Upper lobe of left lung (tissue), 4 donors: Measurements from ENCODE around the gene EXD1.

Experiments used
- POLR2A ChIP-seq, 4 donors: fragments of 450-650 bp; IDR thresholded peaks; one replicate each; pipeline ENCODE4 v1.5.1; 2016 to 2017; ENCODE audit warnings: antibody characterized with exemption in 4 of 4, mild to moderate bottlenecking in 2 of 4
- TF ChIP-seq, protein P1 (sequence below), 6 experiments: fragments of 450-650 bp in 4 of 6; fragments of 200-600 bp in 2 of 6; sonication (generic) in 2 of 6; IDR thresholded peaks; one replicate each; pipeline ENCODE4 v1.5.1; 2016 to 2019; ENCODE audit warnings: antibody characterized with exemption in 6 of 6

DNA sequence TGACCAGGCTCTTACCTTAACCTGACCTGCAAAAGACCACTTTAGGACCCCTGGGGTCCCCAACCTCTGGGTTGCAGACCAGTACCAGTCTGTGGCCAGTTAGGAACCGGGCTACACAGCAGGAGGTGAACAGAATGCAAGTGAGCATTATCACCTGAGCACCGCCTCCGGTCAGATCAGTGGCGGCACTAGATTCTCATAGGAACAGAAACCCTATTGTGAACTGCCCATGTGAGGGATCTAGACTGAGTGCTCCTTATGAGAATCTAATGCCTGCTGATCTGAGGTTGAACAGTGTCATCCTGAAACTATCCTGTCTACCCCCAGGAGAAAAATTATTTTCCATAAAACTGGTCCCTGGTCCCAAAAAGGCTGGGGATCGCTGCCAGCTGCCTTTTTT lies 20.9 kb upstream of the EXD1 start:
- TF ChIP-seq POLR2A (IDR thresholded peaks at IDR 0.05), result no peak
- TF ChIP-seq, protein P1, sequence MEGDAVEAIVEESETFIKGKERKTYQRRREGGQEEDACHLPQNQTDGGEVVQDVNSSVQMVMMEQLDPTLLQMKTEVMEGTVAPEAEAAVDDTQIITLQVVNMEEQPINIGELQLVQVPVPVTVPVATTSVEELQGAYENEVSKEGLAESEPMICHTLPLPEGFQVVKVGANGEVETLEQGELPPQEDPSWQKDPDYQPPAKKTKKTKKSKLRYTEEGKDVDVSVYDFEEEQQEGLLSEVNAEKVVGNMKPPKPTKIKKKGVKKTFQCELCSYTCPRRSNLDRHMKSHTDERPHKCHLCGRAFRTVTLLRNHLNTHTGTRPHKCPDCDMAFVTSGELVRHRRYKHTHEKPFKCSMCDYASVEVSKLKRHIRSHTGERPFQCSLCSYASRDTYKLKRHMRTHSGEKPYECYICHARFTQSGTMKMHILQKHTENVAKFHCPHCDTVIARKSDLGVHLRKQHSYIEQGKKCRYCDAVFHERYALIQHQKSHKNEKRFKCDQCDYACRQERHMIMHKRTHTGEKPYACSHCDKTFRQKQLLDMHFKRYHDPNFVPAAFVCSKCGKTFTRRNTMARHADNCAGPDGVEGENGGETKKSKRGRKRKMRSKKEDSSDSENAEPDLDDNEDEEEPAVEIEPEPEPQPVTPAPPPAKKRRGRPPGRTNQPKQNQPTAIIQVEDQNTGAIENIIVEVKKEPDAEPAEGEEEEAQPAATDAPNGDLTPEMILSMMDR (IDR thresholded peaks at IDR 0.05), result no peak
